Endothelial cell of umbilical vein (primary cell): Measurements from ENCODE around the gene PIWIL4. TPM values are rescaled to one million over a fixed set of nuclear protein-coding genes. Genes with fewer than 3 reads are reported as not detected.

ENCODE experiments used
- BruUV-seq: library from RNA; stranded (reverse); fragments of 400-500 nt; replicated peaks from 2 replicates; lab custom pipeline; 2021; lab: Mats Ljungman, UMichigan
- CTCF ChIA-PET: fragments of 300-600, 350-600 bp; sonication (Branson Sonifier 250); formaldehyde crosslinking; loops from one replicate; lab custom pipeline; 2021; ENCODE audit warnings: antibody characterized with exemption, inconsistent platforms; lab: Charles Lee
- POLR2A ChIA-PET: fragments of 300-600, 350-600 bp; sonication (Branson Sonifier 250); formaldehyde crosslinking; loops from one replicate; lab custom pipeline; 2021; ENCODE audit warnings: antibody characterized with exemption, inconsistent platforms; lab: Charles Lee
- DNase-seq: peaks from one replicate; pipeline ENCODE4 v3.0.0-alpha.2; 2011; ENCODE audit warnings: low read depth, low spot score
- FAIRE-seq: peaks from 2 replicates; lab custom pipeline; 2011; peaks lifted over from hg19 to GRCh38; lab: Jason Lieb, UNC
- H2AFZ ChIP-seq: 2 replicates; pipeline ENCODE4 v1.6.0; 2012; ENCODE audit warnings: low read depth, low read length, control low read depth, inconsistent platforms
- H3K27ac ChIP-seq: 2 replicates; pipeline ENCODE4 v1.5.1; 2011; ENCODE audit warnings: low read depth, mild to moderate bottlenecking, control low read depth, low read length, moderate library complexity; ENCODE audit not compliant: insufficient read depth
- H3K27me3 ChIP-seq, 2 experiments: 2 replicates each; pipeline versions ENCODE4 v1.6.0 to v1.6.1; 2011; ENCODE audit warnings: low read length in 2 of 2, mixed read lengths in 1 of 2; ENCODE audit not compliant: control insufficient read depth in 2 of 2, insufficient read depth in 2 of 2
- H3K36me3 ChIP-seq, 2 experiments: 2 replicates in 1 of 2; 3 replicates in 1 of 2; pipeline ENCODE4 v1.5.1; 2011; ENCODE audit warnings: low read length in 2 of 2, mild to moderate bottlenecking in 1 of 2, moderate library complexity in 1 of 2; ENCODE audit not compliant: control insufficient read depth in 2 of 2, insufficient read depth in 2 of 2; ENCODE audit errors: extremely low read depth in 1 of 2
- H3K4me1 ChIP-seq: 3 replicates; pipeline ENCODE4 v1.5.1; 2011; ENCODE audit warnings: mild to moderate bottlenecking, low read length; ENCODE audit not compliant: control insufficient read depth, insufficient read depth; ENCODE audit errors: extremely low read depth
- H3K4me2 ChIP-seq: 2 replicates; pipeline ENCODE4 v1.6.1; 2011; ENCODE audit warnings: low read length, control low read depth, mixed read lengths; ENCODE audit not compliant: insufficient read depth
- H3K4me3 ChIP-seq, 3 experiments: fragments of 200-600 bp in 1 of 3; sonication (generic), shearing (Covaris generic) in 1 of 3; replicated peaks in 1 of 3; 2 replicates each; pipeline ENCODE4 v1.5.1; 2011 to 2016; ENCODE audit warnings: control low read depth in 3 of 3, low read length in 3 of 3, mild to moderate bottlenecking in 2 of 3, inconsistent platforms in 1 of 3, low read depth in 1 of 3, moderate library complexity in 1 of 3; ENCODE audit not compliant: insufficient read depth in 1 of 3
- H3K79me2 ChIP-seq: 2 replicates; pipeline ENCODE4 v1.6.0; 2012; ENCODE audit warnings: low read length, inconsistent platforms; ENCODE audit not compliant: control insufficient read depth, insufficient read depth
- H3K9ac ChIP-seq: replicated peaks from 2 replicates; pipeline ENCODE3; 2011; ENCODE audit warnings: low read length, control low read depth; ENCODE audit not compliant: insufficient read depth; ENCODE audit errors: extremely low read depth
- H3K9me1 ChIP-seq: replicated peaks from 3 replicates; pipeline ENCODE4 v1.6.0; 2011; ENCODE audit warnings: mild to moderate bottlenecking, low read length; ENCODE audit not compliant: control insufficient read depth, insufficient read depth; ENCODE audit errors: extremely low read depth
- H3K9me3 ChIP-seq: replicated peaks from 2 replicates; pipeline ENCODE4 v1.5.1; 2012; ENCODE audit warnings: low read length, inconsistent platforms; ENCODE audit not compliant: control insufficient read depth, insufficient read depth
- H4K20me1 ChIP-seq: replicated peaks from 2 replicates; pipeline ENCODE3; 2011; ENCODE audit warnings: mild to moderate bottlenecking, low read length; ENCODE audit not compliant: control insufficient read depth, insufficient read depth; ENCODE audit errors: extremely low read depth
- EZH2 ChIP-seq: IDR thresholded peaks from 2 replicates; pipeline ENCODE4 v1.6.1; 2012; ENCODE audit warnings: borderline replicate concordance, low read depth, mild to moderate bottlenecking, moderate library complexity, low read length, inconsistent platforms; ENCODE audit not compliant: severe bottlenecking
- FOS ChIP-seq: IDR thresholded peaks from 2 replicates; pipeline ENCODE4 v1.6.1; 2011; ENCODE audit warnings: mild to moderate bottlenecking, low read length, moderate library complexity, borderline replicate concordance; ENCODE audit not compliant: insufficient read depth
- GATA2 ChIP-seq: IDR thresholded peaks from 2 replicates; pipeline ENCODE4 v1.7.0; 2011; ENCODE audit warnings: low read depth, mild to moderate bottlenecking, moderate library complexity, mixed read lengths, low read length; ENCODE audit not compliant: insufficient read length, insufficient read depth
- JUN ChIP-seq: IDR thresholded peaks from 2 replicates; pipeline ENCODE4 v1.6.1; 2011; ENCODE audit warnings: borderline replicate concordance, low read depth; ENCODE audit not compliant: insufficient read length, insufficient read depth
- MYC ChIP-seq: IDR thresholded peaks from one replicate; pipeline ENCODE4 v1.6.1; 2011; ENCODE audit warnings: mild to moderate bottlenecking, low read depth, low read length
- POLR2A ChIP-seq: IDR thresholded peaks from 2 replicates; pipeline ENCODE4 v1.6.1; 2012; ENCODE audit warnings: low read depth, mild to moderate bottlenecking, control low read depth, low read length
- POLR2AphosphoS5 ChIP-seq: IDR thresholded peaks from 2 replicates; pipeline ENCODE4 v1.6.1; 2012; ENCODE audit warnings: low read depth, mild to moderate bottlenecking, control low read depth, low read length, moderate library complexity; ENCODE audit not compliant: insufficient read depth
- dilution Hi-C: fragments of 300-500 bp; cut with MboI; formaldehyde crosslinking; loops from one replicate; pipeline ENCODE4 v1.15.0; 2019; ENCODE audit warnings: low sequenced_read_pairs; ENCODE audit not compliant: extremely low pct_ligation_motif_present
- intact Hi-C: fragments of 100-400 bp; cut with micrococcal nuclease; formaldehyde crosslinking; loops from one replicate; pipeline ENCODE4 v1.10.0; 2022
- polyA plus RNA-seq, 4 experiments: library from polyadenylated mRNA; depleted of rRNA in 3 of 4; stranded (reverse) in 3 of 4; unstranded in 1 of 4; fragments of >200 nt; gene quantifications; 2 replicates each; pipeline versions ENCODE4 v1.2.1 to v1.2.3, GENCODE V29; 2011 to 2012; ENCODE audit warnings: missing spikeins in 1 of 4
- total RNA-seq: library from RNA; stranded (reverse); gene quantifications from 2 replicates; pipeline ENCODE4 v1.2.3, GENCODE V29; 2021
- TF ChIP-seq, protein P1 (sequence below), 2 donors: IDR thresholded peaks; 1 replicate in 1 of 2; 2 replicates in 1 of 2; pipeline ENCODE4 v1.5.1; 2011; ENCODE audit warnings: low read length in 2 of 2, mild to moderate bottlenecking in 2 of 2, moderate library complexity in 2 of 2, control low read depth in 1 of 2, inconsistent platforms in 1 of 2, low read depth in 1 of 2; ENCODE audit not compliant: insufficient read depth in 1 of 2; ENCODE audit errors: extremely low read depth in 1 of 2
- TF ChIP-seq, protein P2 (sequence below): IDR thresholded peaks from 2 replicates; pipeline ENCODE4 v1.6.1; 2011; ENCODE audit not compliant: insufficient read depth, insufficient read length

The PIWIL4 gene
- total and polyA plus RNA-seq, 2 donors (not counting 3 experiments of a cell fraction or from before 2014, with no cell fraction given): 0.55 to 0.64 TPM

DNA sequence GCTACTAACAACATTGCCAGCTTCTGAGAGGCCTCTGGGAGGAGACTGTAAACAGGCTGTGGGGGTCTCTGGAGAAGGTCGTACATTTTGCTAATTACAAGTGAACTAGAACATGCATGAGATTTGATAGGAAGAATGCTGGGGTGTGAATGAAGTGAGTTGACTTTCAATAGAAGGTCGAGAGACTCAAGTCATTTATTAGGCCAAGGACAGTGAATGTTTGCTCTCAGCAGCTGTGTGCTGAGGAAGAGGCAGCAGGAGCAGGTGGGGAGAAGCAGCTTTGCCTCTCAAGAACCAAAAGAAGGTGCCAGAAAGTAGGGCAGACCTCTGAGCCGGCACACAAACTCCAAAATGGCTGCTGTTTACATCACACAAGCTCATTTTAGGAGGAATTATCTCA is 91.7 kb downstream of the PIWIL4 start:
- Histone ChIP-seq H3K4me2 (no peak overlapping the region), H3K27me3 (peaks cover 19 to 23% of the 10 kb centered on the region in 2 experiments), H3K9me3 (no peaks in the 10 kb centered on the region), H3K9me1 (no peaks in the 10 kb centered on the region), H3K4me3 (no peak overlapping the region), H3K36me3 (no peaks in the 10 kb centered on the region), H2AFZ (no peak overlapping the region), H3K27ac (no peak overlapping the region), H4K20me1 (no peaks in the 10 kb centered on the region), H3K79me2 (no peaks in the 10 kb centered on the region), H3K4me1 (no peaks in the 10 kb centered on the region), H3K9ac (no peak overlapping the region)
- FAIRE-seq (no peak), DNase-seq (no peak)
- dilution Hi-C loops (no loop called here), intact Hi-C loops (no loop called here)
- TF ChIP-seq, protein P1, sequence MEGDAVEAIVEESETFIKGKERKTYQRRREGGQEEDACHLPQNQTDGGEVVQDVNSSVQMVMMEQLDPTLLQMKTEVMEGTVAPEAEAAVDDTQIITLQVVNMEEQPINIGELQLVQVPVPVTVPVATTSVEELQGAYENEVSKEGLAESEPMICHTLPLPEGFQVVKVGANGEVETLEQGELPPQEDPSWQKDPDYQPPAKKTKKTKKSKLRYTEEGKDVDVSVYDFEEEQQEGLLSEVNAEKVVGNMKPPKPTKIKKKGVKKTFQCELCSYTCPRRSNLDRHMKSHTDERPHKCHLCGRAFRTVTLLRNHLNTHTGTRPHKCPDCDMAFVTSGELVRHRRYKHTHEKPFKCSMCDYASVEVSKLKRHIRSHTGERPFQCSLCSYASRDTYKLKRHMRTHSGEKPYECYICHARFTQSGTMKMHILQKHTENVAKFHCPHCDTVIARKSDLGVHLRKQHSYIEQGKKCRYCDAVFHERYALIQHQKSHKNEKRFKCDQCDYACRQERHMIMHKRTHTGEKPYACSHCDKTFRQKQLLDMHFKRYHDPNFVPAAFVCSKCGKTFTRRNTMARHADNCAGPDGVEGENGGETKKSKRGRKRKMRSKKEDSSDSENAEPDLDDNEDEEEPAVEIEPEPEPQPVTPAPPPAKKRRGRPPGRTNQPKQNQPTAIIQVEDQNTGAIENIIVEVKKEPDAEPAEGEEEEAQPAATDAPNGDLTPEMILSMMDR (IDR thresholded peaks at IDR 0.05; ENCODE audit: extremely low read depth in 1 of 2, insufficient read depth in 1 of 2, low read depth in 1 of 2, low read length in 2 of 2): no peak
- TF ChIP-seq JUN (no peak), GATA2 (no peak), MYC (no peak), EZH2 (no peak), POLR2AphosphoS5 (no peak), POLR2A (no peak), FOS (no peak)
- TF ChIP-seq, protein P2, sequence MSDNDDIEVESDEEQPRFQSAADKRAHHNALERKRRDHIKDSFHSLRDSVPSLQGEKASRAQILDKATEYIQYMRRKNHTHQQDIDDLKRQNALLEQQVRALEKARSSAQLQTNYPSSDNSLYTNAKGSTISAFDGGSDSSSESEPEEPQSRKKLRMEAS: no peak
- CTCF ChIA-PET: interaction anchor here (1.1 kb wide), 1 partner anchor 103 kb away, joined by 3 read pairs; no protein-coding TSS in a partner anchor
- POLR2A ChIA-PET: no interaction called here
- no TSS peak for BruUV-seq
